Osteoblast (primary cell): ENCODE results near the gene DYRK4. TPM values are rescaled to one million over a fixed set of nuclear protein-coding genes. Genes with fewer than 3 reads are reported as not detected.

ENCODE experiments used
- DNase-seq: peaks from one replicate; pipeline ENCODE4 v3.0.0; 2011; ENCODE audit warnings: low spot score, mixed read lengths; ENCODE audit not compliant: insufficient read length; ENCODE audit errors: missing footprints
- H2AFZ ChIP-seq: 2 replicates; pipeline ENCODE4 v1.6.0; 2011; ENCODE audit warnings: mild to moderate bottlenecking, low read length
- H3K27ac ChIP-seq: 2 replicates; pipeline ENCODE4 v1.5.1; 2011; ENCODE audit warnings: mild to moderate bottlenecking, low read depth, low read length, moderate library complexity
- H3K27me3 ChIP-seq: 2 replicates; pipeline ENCODE4 v1.6.0; 2012; ENCODE audit warnings: mild to moderate bottlenecking, control low read depth, inconsistent platforms, low read length, moderate library complexity; ENCODE audit not compliant: insufficient read depth
- H3K36me3 ChIP-seq: 2 replicates; pipeline ENCODE4 v1.5.1; 2011; ENCODE audit warnings: mild to moderate bottlenecking, low read length, control low read depth, moderate library complexity; ENCODE audit not compliant: insufficient read depth
- H3K4me1 ChIP-seq: 2 replicates; pipeline ENCODE4 v1.5.1; 2011; ENCODE audit warnings: mild to moderate bottlenecking, low read length, control low read depth, moderate library complexity; ENCODE audit not compliant: insufficient read depth
- H3K4me2 ChIP-seq: 2 replicates; pipeline ENCODE4 v1.6.0; 2011; ENCODE audit warnings: mild to moderate bottlenecking, low read length; ENCODE audit not compliant: insufficient read depth
- H3K4me3 ChIP-seq: fragments of 200-600 bp; sonication (generic); 3 replicates; pipeline ENCODE4 v1.5.1; 2012; ENCODE audit warnings: mild to moderate bottlenecking, low read length, inconsistent platforms; ENCODE audit not compliant: insufficient read depth
- H3K79me2 ChIP-seq: 2 replicates; pipeline ENCODE4 v1.6.0; 2012; ENCODE audit warnings: mild to moderate bottlenecking, low read length, control low read depth, inconsistent platforms; ENCODE audit not compliant: insufficient read depth
- H3K9me3 ChIP-seq: 2 replicates; pipeline ENCODE4 v1.5.1; 2011; ENCODE audit warnings: low read depth, low read length, control low read depth
- H4K20me1 ChIP-seq: 2 replicates; pipeline ENCODE4 v1.6.0; 2012; ENCODE audit warnings: mild to moderate bottlenecking, low read length, control low read depth; ENCODE audit not compliant: insufficient read depth
- CTCF ChIP-seq: IDR thresholded peaks from 2 replicates; pipeline ENCODE4 v1.5.1; 2011; ENCODE audit warnings: mild to moderate bottlenecking, low read depth, low read length, moderate library complexity; ENCODE audit errors: extremely low read depth
- total RNA-seq: library from RNA; depleted of rRNA; stranded (reverse); fragments of >200 nt; gene quantifications from 2 replicates; pipeline ENCODE4 v1.2.3, GENCODE V29; 2012

Gene DYRK4
- total RNA-seq, 1 donor: 27.1 TPM

- peaks cover 35% of the 10 kb centered on the region for H3K36me3 ChIP-seq
- H3K27ac ChIP-seq: no peak overlapping the region
- H3K9me3 ChIP-seq: no peaks in the 10 kb centered on the region
- H3K4me2 ChIP-seq: no peak overlapping the region
- H3K4me3 ChIP-seq: no peak overlapping the region
- H3K79me2 ChIP-seq: peaks cover 3% of the 10 kb centered on the region
- no peaks in the 10 kb centered on the region for H3K4me1 ChIP-seq
- H2AFZ ChIP-seq: no peak overlapping the region
- no peak for TF ChIP-seq CTCF
- no peaks in the 10 kb centered on the region for H4K20me1 ChIP-seq
- no peaks in the 10 kb centered on the region for H3K27me3 ChIP-seq
- DNase-seq: no peak
Measured at GRCh38 chr12:4530160-4530559, 31.8 kb upstream of the DYRK4 start.

- DNase-seq: no peak
- Histone ChIP-seq H3K9me3 (no peaks in the 10 kb centered on the region), H2AFZ (no peak overlapping the region), H3K4me3 (no peak overlapping the region), H3K79me2 (peaks cover 10% of the 10 kb centered on the region), H3K27me3 (no peaks in the 10 kb centered on the region), H4K20me1 (no peaks in the 10 kb centered on the region), H3K27ac (no peak overlapping the region), H3K4me1 (no peaks in the 10 kb centered on the region), H3K4me2 (no peak overlapping the region), H3K36me3 (peaks cover 31% of the 10 kb centered on the region)
- TF ChIP-seq CTCF: no peak
Measured at GRCh38 chr12:4530982-4531586, 30.9 kb upstream of the DYRK4 start.

- Histone ChIP-seq H3K36me3 (peaks cover 21% of the 10 kb centered on the region), H3K4me3 (no peak overlapping the region), H3K79me2 (peaks cover 45% of the 10 kb centered on the region), H3K4me2 (no peak overlapping the region), H3K27ac (no peak overlapping the region), H3K27me3 (no peaks in the 10 kb centered on the region), H2AFZ (no peak overlapping the region), H4K20me1 (no peaks in the 10 kb centered on the region), H3K9me3 (no peaks in the 10 kb centered on the region), H3K4me1 (peaks cover 17% of the 10 kb centered on the region)
- TF ChIP-seq CTCF: no peak
- DNase-seq: no peak
Measured at GRCh38 chr12:4535092-4535491, 26.9 kb upstream of the DYRK4 start.

DNA sequence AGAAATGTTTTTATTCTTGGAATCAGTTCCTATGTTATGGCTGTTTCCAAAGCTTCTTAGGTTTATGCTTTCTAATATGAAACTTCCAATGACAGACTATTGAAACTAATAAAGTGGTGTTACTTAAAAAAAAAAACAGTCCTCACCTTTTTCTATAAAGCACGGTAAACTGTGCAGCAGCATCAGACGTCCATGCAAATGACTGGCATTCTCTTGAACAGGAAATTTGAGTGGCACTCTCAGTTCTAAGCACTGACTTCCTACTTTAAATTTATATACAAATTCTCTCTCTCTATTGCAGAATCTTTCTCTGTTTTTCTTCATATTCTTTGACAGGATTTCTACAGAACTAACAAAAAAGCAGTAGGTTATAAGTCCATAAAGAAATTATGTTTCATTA lies 26.1 kb upstream of the DYRK4 start:
- no peak for DNase-seq
- H4K20me1 ChIP-seq: no peaks in the 10 kb centered on the region
- peaks cover 21% of the 10 kb centered on the region for H3K36me3 ChIP-seq
- H2AFZ ChIP-seq: no peak overlapping the region
- TF ChIP-seq CTCF: no peak
- no peak overlapping the region for H3K27ac ChIP-seq
- no peaks in the 10 kb centered on the region for H3K9me3 ChIP-seq
- H3K4me2 ChIP-seq: no peak overlapping the region
- no peaks in the 10 kb centered on the region for H3K27me3 ChIP-seq
- H3K4me1 ChIP-seq: peaks cover 18% of the 10 kb centered on the region
- peaks cover 51% of the 10 kb centered on the region for H3K79me2 ChIP-seq
- no peak overlapping the region for H3K4me3 ChIP-seq
